HG03097 (cell line): ENCODE results near the gene RENBP.

Experiments
- ATAC-seq: cut with Tn5 transposase; IDR thresholded peaks from one replicate; pipeline ENCODE4 v1.9.1; 2021; ENCODE audit not compliant: unreplicated experiment, low FRiP score

RENBP gene

DNA sequence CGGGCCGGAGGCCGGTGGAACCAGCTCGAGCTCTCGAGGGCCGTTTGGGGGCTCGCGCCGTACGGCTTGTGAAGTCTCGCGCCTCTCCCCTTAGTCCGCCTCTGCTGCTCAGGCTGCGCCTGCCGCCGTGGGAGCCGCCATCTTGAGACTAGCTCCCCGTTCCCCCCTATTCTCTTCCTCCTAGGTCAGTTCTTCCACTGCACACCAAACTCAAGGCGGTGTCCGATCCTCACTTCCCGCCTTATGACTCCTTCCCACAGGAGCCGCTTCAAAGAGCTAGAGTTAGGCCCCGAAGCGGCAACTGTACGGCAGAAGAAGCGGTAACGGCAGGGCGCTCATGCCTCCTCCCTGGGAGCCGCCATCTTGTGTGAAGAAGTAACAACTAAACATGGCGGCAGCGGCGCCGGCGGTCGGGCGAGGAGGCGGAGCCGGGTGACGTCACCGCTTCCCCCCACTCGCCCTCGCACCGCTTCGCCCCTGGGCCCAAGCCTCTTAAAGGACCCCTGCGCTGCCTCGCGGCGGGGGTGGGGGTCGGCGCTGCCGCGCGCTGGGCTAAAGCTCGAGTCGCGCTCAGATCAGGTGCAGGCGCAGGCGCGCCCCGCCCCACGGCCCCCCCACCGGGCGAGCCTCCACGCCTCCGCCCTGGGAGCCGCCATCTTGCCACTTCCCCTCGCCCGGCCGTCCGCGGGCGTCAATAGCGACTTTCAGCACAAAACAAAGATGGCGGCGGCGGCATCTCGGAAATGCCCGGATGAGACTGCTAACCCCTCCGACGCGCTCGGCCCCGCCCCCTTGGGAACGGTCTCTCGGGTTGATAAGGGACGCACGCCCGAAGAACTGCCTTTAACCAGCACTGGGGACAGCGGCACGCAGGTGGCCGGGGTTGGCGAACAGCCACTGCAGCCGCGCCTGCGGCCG lies 27.3 kb upstream of the RENBP start, which contains the start of gene HCFC1:
HCFC1 (minus strand) TSS at position 369 of the 918 bp plus-strand sequence. CDS start 978 bp downstream, outside the sequence.
- ATAC-seq = peak; percentile 35

DNA sequence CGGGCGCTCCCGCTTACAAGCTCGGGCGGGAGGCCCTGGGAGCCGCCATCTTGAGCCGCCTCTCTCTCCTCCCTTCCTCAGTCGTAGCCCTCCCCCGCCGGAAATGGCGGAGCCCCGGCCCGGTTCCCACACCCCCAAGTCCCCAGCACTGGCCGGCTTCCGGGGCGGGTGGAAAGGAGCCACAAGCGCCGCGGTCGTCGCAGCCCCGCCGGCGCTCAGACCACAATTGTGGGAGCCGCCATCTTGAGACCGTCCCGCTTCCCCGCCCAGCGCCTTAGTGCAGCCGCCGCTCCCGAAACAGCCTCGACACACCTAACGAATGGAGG lies 26.6 kb upstream of the RENBP start:
- ATAC-seq = peak; percentile 36

DNA sequence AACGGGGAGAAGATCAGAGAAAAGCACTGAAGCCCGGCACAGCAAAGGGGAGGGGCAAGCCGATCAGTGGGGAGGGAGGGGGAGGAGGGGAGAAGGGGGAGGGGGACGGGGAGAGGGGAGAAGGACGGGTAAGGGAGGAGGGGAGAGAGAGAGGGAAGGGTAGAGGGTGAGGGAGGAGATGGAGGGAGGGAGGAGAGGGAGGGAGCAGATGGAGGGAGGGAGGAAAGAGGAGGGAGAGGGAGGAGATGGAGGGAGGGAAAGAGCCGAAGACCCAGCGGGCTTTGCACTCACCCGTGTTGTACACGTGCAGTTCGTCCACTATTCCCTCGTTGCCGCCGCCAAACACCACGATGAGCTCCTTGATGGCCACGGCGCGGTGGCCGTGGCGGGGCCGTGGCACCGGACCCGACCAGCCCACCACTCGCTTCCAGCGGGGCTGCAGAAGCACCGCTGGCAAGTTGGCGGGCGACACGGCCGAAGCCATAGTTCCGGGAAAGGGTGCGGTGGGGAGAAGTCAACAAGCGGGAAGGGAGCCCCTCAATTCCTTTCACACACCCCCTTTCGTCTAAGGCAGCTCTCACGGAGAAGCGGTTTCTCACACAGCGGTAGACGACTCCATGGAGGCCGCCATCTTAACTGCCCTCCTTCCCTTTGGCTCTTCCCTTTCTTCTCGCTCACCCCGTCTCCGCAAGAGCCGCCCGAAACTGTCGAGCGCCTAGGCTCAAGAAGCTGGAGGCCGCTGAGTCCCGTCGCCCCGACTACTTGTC lies 26.1 kb upstream of the RENBP start:
- peak; percentile 7 for ATAC-seq

DNA sequence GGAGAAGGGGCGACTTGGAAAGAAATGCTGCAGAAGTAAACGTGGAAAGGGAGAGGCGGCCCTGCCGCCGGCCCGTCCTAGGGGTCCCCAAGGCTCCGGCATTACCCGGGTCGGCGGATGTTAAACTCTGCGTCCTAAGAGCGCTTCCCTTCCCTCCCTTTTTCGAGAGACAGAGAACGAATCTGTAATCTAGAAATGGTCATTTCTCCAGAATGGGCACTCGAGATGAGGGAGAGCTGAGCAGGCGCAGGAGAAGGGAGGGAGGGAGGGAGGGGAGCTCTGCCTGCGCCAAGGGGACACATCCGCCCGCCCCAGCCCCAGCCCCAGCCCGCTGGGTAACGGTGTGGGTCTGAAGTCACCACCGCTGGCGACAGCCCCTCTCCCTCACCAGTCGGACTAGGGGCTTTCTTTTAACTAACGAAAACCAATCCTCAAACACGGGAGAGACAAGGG lies 25.5 kb upstream of the RENBP start:
- no peak for ATAC-seq

DNA sequence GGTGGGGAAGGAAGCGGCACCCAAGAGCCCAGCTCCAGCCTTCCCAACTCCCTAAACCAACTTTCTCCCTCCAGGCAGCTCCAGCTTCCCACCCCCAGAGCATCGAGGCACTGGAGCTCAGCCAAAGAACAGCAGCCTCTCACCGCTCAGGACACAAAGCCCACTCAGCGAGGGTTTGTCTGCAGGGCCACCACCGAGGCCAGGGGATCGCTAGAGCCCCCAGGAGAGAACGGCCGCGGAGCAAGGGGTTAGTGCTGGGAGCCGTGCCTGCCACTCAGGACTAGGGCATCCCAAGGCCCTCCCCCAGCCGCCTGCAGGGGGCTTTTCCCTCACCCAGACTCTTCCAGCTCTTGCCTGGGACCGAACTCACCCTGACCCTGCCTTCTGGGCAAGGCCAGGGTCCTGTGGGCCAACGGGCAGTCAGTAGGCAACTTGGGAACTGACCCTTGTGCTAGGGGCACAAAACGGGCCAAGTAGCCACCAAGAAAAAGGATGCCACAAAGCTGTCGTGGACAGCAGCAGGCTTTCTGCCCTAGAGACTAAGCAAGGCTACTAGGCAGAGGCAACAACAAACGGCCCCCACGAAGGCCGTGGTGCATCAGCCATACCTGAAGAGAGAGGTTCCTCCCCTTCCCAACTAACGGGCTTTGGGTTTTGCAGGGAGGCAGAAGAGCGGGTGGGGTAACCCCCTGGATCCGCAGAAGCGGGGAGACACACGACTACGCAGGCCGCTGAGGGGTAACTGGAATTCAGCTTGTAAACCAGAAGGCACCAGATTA lies 24.9 kb upstream of the RENBP start:
- ATAC-seq = no peak

DNA sequence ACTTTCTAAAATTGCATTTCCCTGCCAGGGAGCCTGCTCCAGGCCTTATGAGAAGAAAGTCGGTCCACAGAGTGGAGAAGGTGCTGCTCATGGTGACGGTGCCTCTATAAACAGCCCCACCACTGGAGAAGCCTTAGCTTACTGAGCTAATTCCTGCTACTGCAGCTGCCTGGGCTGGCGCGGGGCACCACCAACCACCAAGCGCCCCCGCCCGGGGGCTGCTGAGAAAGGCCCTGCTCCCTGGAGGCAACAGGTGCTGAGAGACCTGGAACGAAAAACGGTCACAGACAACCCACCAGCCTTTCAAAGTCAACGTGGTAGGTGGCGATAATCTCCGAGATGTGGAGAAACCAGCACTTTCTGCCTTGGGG lies 24.3 kb upstream of the RENBP start:
- no peak for ATAC-seq

DNA sequence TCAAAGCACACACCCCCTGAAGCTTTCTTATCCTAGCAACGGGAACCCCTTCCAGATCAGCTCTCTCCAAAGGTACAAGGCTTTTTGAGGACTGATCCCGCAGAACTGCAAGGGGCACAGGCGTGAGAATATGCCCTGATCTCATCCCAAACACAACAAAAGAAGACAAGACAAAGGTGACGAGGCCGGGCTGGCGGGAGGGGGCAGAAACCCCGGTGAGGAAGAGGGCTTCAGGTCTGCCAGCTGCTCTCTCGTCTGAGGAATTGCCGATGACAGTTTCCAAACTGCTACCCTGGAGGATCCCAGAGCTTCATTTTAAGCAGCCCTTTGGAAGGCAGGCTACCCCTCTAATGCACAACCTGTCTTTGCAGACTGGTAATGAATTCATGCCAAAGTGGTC lies 23.8 kb upstream of the RENBP start:
- ATAC-seq = no peak

DNA sequence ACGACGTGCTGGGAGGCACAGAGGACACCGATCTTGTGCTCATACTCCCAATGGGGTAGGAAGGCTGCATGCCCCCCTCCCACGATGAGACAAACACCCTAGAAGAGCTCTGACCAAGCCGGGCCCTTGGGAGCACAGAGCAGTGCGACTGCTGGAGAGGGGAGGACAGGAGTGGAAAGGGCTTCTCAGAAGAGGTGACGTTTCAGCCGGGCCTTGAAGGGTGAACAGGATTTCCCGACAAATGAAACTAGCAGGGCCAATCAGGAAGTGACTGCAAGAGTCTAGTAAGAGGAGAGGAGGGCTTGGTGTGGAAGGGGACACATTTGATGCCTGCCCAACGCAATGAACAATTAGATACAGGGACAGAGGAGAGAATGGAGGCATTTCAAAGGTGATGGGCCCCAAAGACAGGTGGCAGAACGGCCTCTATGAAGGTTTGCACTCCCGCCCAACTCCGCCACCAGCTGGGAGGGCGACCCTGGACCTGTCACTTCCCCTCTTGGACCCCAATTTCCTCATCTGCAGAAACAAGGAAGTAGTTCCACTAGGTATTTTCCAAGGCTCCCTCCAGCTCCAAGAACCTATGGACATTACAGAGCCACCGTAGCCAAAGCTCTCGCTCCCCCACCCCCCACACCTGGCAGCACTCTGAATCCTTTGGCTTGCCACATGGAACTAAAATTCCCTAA lies 23.2 kb upstream of the RENBP start:
- no peak for ATAC-seq

DNA sequence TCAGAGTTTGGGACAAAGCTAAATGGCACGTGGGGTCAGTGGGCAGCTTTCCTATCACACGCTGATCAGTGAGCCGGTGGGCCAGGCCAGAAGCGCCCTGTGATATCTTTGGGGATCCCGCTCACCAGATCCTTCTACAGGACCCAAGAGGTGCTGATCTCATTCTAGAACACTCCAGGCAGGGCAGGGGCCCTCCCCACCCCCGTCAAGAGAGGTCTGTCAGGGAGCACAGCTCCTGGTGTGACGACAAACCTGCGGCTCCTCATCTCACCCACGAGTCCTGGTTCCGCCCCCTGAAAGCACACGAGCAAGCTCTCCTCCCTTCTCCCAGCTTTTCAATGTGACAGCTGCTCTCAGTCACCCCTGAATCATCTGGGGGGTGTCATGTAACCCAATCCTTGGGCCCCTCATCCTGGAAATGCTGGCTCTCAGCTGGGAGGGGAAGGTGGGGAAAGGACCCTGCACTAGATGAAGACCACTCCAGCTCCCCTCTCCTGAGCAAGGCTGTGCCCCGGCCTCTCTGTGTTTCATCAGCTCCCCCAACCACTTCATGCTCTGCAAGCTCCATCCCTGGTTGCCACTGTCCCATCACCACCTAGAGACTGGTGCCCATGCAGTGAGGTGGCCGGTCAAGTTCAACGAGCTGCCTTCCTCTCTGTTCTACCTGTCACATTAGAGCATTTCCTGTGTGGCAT lies 22.5 kb upstream of the RENBP start:
- ATAC-seq = no peak

DNA sequence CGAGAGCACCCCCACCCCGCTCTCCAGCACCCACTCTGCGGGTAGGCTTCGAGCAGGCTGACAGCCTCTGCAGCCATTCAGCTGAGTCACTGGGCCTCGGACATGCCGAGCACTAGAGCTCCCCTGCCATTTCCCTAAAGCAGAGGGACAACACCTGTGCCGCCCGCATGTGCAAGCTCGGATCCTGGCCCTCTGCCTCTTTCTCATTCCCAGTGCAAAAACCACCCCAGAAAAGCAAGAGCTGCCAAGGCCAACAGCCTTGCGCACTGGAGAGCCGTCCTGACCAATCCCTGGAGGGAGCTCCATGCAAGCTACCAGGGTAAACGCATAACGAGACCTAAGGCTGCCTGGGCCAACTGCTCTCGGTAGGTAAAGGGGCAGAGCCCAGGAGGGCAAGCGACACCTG lies 21.8 kb upstream of the RENBP start:
- no peak for ATAC-seq

DNA sequence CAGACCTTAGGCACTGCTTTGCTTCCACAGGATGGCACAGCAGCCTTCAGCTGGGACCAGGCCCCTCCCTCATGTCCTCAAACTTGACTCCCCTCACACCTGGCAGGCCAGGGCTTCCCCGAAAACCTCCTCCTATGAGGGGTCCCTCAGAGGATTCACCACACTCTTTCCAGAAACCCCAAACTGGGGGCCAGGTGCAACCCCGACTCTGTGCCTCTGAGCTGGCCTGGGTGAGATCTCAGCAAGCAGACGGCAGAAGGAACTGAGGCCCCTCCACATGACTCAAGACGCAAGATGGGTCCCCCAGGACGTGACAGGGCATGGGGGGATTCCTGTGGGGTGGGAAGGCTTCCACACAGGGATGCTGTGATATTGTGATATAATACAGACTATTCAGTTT lies 21.0 kb upstream of the RENBP start:
- no peak for ATAC-seq

DNA sequence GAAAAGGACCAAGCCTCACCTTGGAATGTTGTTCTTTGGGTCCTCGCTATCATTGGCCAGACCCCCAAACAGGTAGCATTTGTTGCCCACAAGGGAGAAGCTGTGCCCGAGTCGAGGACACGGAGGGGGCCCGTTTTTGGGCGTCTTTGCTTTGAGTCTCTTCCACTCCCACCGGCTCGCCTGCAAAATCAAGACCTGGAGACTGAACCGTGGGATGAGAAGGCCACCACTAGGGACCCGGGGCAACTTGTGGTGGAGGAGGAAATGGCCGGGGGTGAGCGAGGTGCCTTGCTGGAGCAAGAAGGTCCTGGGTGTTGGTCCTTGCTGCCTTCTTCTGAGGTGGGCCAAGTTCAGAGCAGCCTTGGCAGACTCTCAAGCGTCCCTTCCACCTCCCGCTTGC lies 19.7 kb upstream of the RENBP start:
- no peak for ATAC-seq

DNA sequence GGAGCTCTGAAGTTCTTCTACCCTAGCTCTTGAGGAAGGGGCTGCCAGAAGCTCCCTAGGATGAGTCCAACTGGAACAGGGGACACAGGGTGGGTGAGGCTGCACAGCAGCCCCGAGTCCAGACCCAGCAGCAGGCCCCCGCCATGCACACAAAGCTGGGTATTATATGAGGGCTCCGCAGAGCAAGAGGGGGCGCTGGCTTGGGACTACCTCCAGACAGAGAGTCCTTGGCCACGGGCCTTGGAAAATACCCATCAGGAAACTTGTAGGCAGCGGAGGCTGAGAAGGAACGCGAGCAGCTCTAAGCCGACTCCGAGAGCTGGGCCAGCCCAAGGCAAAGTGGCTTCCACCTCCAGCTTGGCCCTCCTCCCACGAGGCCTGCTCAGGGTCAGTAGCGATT lies 19.1 kb upstream of the RENBP start:
- no peak for ATAC-seq

DNA sequence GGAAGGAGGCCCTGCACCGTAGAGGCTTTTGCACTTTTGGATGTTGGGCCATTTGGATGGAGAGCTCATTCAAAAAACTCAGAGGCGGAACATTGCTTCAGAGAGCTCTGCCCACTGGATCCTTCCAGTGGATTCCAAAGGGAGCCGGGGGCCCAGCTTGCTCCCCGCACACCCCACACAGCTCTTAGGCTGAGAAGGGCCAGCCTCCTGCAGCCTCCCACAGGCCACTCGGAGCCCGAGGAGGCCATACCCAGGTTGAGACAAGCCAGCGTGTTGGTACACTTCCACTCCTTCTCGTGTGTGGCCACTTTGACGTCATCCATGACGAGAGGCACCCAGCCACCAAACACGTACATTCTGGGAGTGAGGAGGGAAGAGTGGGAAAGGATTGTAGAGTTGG lies 16.8 kb upstream of the RENBP start:
- ATAC-seq = no peak

DNA sequence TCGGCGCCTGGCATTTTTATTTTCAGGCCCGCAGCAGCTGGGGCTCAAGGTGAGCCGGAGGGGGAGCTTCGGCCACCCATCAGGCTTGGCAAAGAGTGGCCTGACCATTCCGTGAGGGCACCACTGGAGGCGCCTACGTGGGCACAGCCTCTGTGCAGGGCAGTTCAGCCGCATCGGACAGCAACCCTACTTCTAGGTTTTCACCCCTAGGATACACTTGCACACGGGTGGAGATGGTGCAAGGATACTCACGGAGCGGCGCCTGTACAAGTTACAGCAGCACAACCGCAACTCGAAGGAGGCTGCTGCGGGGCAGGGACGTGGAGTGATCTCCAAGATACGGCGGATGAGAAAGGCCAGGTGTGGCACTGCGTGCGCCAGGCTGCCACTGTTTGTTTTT lies 16.3 kb upstream of the RENBP start:
- no peak for ATAC-seq

DNA sequence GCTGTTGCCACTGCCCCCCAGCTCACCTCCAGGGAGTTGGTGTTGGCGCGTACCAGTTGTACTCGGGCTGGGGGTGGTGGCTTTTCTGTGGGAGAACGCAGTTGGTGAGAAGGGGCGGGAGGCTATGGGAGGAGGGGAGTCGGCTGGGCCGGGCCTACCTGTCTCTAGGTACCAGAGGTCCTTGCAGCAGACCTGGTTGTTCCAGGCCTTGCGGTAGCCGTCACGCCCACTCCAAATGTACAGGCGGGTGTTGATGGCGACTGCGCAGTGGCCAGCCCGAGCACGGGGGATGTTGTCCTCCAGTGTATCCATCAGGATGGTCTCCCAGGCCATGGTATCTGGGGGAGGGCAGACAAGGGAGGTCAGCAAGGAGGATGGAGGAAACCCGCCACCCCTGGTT lies 15.6 kb upstream of the RENBP start:
- no peak for ATAC-seq

DNA sequence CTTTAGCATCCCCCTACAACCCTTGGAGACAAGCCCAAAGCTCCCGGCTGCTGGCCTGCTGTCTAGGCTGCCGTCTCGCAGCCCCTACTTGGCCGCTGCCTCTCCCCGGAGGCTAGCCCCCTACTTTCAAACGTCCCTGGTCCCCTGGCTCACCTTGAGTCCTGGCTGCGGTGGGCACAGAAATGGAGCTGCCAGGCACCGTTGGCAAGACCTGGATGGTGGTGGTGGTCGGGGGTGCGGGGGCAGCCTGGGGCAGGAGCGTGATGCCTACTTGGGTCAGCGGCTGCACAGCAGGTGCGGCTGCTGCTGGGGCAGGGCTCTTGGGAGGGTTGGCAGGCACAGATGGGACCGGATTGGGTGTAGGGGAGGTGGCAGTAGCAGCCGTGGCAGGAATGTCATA lies 15.2 kb upstream of the RENBP start:
- ATAC-seq = no peak

DNA sequence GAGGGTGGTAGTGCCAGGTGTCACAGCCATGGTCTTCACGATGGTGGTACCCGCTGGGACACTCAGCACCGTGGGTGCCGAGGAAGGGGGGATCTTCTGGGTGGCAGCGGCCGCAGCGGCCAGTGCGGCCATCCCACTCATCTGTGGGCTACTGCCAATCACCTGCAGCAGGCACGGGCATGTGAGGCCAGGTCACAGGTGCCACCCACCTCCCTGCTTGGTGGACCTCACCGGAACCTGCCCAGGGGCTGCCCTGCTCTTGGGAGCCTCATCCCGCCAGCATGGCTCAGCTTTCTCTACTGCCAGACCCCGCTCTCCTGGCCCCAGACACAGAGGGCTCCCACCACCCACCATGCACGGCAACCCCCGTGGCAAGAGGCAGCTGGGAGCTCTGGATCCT lies 14.2 kb upstream of the RENBP start:
- no peak for ATAC-seq

DNA sequence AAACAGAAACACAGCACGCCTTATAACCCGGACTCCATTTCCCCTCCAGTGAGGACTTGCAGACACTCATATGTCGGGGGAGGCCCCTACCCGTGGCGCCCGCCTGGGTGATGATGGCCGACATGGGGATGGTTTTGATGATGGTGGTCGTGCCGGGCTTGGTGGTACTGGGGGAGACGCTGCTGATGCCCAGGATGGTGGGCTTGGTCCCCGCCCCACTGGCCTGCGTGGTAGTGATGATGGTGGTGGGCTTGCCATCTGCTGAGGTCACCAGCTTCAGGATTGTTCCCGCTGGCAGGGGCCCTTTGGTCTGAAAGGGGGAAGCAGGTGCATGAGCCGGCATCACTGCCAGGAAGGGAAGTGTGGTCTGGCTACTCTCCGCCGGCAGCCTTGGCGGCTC lies 12.8 kb upstream of the RENBP start:
- ATAC-seq = no peak
